Naive thymus-derived CD4-positive, alpha-beta T cell (primary cell): ENCODE results near the gene SLC38A3. TPM values are rescaled to one million over a fixed set of nuclear protein-coding genes. Genes with fewer than 3 reads are reported as not detected.

Source experiments
- ATAC-seq: fragments of 150-1000 bp; cut with Tn5 transposase; 2 replicates; pipeline ENCODE4 v1.10.0; 2021; ENCODE audit warnings: mild to moderate bottlenecking, moderate library complexity
- CTCF ChIA-PET: fragments of 350-600 bp; sonication (Branson Sonifier 250); formaldehyde crosslinking; loops from one replicate; lab custom pipeline; 2021; ENCODE audit warnings: antibody characterized with exemption; lab: Charles Lee
- POLR2A ChIA-PET: fragments of 350-600 bp; sonication (Branson Sonifier 250); formaldehyde crosslinking; loops from one replicate; lab custom pipeline; 2021; ENCODE audit warnings: antibody characterized with exemption, inconsistent platforms; lab: Charles Lee
- DNase-seq, 9 donors: peaks; one replicate each; pipeline versions ENCODE4 v3.0.0 to v3.0.0-alpha.2; 2020 to 2022; ENCODE audit warnings: mixed read lengths in 1 of 9
- H3K27ac ChIP-seq: one replicate; pipeline ENCODE4 v1.7.0; 2013; ENCODE audit warnings: mild to moderate bottlenecking, low read depth, low read length, moderate library complexity
- H3K27me3 ChIP-seq, 2 donors: one replicate each; pipeline ENCODE4 v1.7.0; 2013; ENCODE audit warnings: low read length in 2 of 2, mild to moderate bottlenecking in 2 of 2, moderate library complexity in 2 of 2; ENCODE audit not compliant: control insufficient read depth in 2 of 2, insufficient read depth in 2 of 2
- H3K36me3 ChIP-seq, 3 experiments: 1 replicate in 2 of 3; 2 replicates in 1 of 3; pipeline ENCODE4 v1.7.0; 2013; ENCODE audit warnings: low read length in 3 of 3, mild to moderate bottlenecking in 3 of 3, moderate library complexity in 1 of 3; ENCODE audit not compliant: insufficient read depth in 3 of 3, control insufficient read depth in 2 of 3
- H3K4me1 ChIP-seq, 2 donors: one replicate each; pipeline ENCODE4 v1.7.0; 2013; ENCODE audit warnings: low read length in 2 of 2, mild to moderate bottlenecking in 2 of 2, moderate library complexity in 1 of 2; ENCODE audit not compliant: control insufficient read depth in 2 of 2, insufficient read depth in 2 of 2
- H3K4me3 ChIP-seq: 2 replicates; pipeline ENCODE4 v1.7.0; 2013; ENCODE audit warnings: mild to moderate bottlenecking, low read length
- H3K9me3 ChIP-seq, 3 experiments: 1 replicate in 2 of 3; 2 replicates in 1 of 3; pipeline ENCODE4 v1.7.0; 2013; ENCODE audit warnings: low read length in 3 of 3; ENCODE audit not compliant: control insufficient read depth in 2 of 3
- H3K27ac Mint-ChIP-seq, 9 donors: one replicate each; pipeline ENCODE4 v1.8.0; 2020 to 2022; ENCODE audit warnings: mixed read lengths in 9 of 9, mild to moderate bottlenecking in 8 of 9, moderate library complexity in 5 of 9, inconsistent platforms in 2 of 9
- H3K27me3 Mint-ChIP-seq, 5 donors: one replicate each; pipeline ENCODE4 v1.8.0; 2021 to 2022; ENCODE audit warnings: mixed read lengths in 5 of 5, mild to moderate bottlenecking in 1 of 5
- H3K36me3 Mint-ChIP-seq, 5 donors: one replicate each; pipeline ENCODE4 v1.8.0; 2020 to 2022; ENCODE audit warnings: mixed read lengths in 5 of 5, mild to moderate bottlenecking in 3 of 5, inconsistent platforms in 1 of 5
- H3K4me1 Mint-ChIP-seq, 7 donors: one replicate each; pipeline ENCODE4 v1.8.0; 2020 to 2022; ENCODE audit warnings: mixed read lengths in 7 of 7, mild to moderate bottlenecking in 3 of 7, inconsistent platforms in 1 of 7
- H3K4me3 Mint-ChIP-seq, 10 donors: one replicate each; pipeline ENCODE4 v1.8.0; 2020 to 2022; ENCODE audit warnings: mild to moderate bottlenecking in 10 of 10, mixed read lengths in 10 of 10, moderate library complexity in 6 of 10, inconsistent platforms in 2 of 10
- H3K9me3 Mint-ChIP-seq, 11 donors: one replicate each; pipeline ENCODE4 v1.8.0; 2020 to 2022; ENCODE audit warnings: mixed read lengths in 11 of 11, mild to moderate bottlenecking in 4 of 11, inconsistent platforms in 1 of 11, moderate library complexity in 1 of 11
- intact Hi-C, 2 donors: fragments of 100-400 bp; cut with micrococcal nuclease; formaldehyde crosslinking; loops; one replicate each; pipeline ENCODE4 v1.15.1; 2023
- polyA plus RNA-seq, 2 donors: library from polyadenylated mRNA; unstranded; fragments of 300-500 nt; fragmentation: Illumina TruSeq; gene quantifications; one replicate each; pipeline ENCODE4 v1.2.3, GENCODE V29; 2021
- total RNA-seq, 6 experiments: library from RNA in 5 of 6; stranded (reverse) in 5 of 6; gene quantifications; 1 replicate in 5 of 6; 2 replicates in 1 of 6; pipeline ENCODE4 v1.2.3 and lab custom pipeline; 2021 to 2026

Gene SLC38A3
- total and polyA plus RNA-seq, 7 experiments from 2014 or later: 1.8 TPM; not detected in 6

GRCh38 chr3:50193746-50194127, 11.3 kb upstream of the SLC38A3 start:
- intact Hi-C loops: loop anchor here in 1 of 2 donors (1.0 to 10.0 kb wide), 5 partner anchors 33 to 371 kb away; partner anchors contain the start of genes C3orf18 and HEMK1
- Histone ChIP-seq H3K9me3 (no peaks in the 10 kb centered on the region), H3K4me1 (peaks cover 5 to 13% of the 10 kb centered on the region in 2 donors), H3K36me3 (no peaks in the 10 kb centered on the region), H3K27me3 (no peaks in the 10 kb centered on the region), H3K27ac (no peak overlapping the region), H3K4me3 (peak overlapping the region; percentile 34)
- Mint-ChIP-seq H3K36me3 (no peaks in the 10 kb centered on the region), H3K9me3 (no peaks in the 10 kb centered on the region), H3K27ac (peak overlapping the region in 1 of 9 donors; percentile 38), H3K4me3 (peak overlapping the region in 7 of 10 donors; percentile 27 to 80 (median 57)), H3K27me3 (peaks cover 0 to 21% (median 5%) of the 10 kb centered on the region in 5 donors), H3K4me1 (peaks cover 4 to 16% (median 9%) of the 10 kb centered on the region in 7 donors)
- ATAC-seq (no peak), DNase-seq (peak in 1 of 9 donors; percentile 6)
- ChIA-PET POLR2A (interaction anchor here (1.3 to 2.2 kb wide), 3 partner anchors 53 to 144 kb away, joined by 3 to 11 read pairs (median 3); no protein-coding TSS in a partner anchor), CTCF (interaction anchor here (1.2 to 7.8 kb wide), 14 partner anchors 10 to 171 kb away, joined by 3 to 108 read pairs (median 6); partner anchors contain the start of gene IFRD2)

- Histone ChIP-seq H3K27me3 (no peaks in the 10 kb centered on the region), H3K4me3 (peak overlapping the region; percentile 34), H3K36me3 (no peaks in the 10 kb centered on the region), H3K9me3 (no peaks in the 10 kb centered on the region), H3K4me1 (peaks cover 5 to 13% of the 10 kb centered on the region in 2 donors), H3K27ac (no peak overlapping the region)
- ChIA-PET POLR2A (interaction anchor here (0.9 to 2.2 kb wide), 5 partner anchors 31 to 143 kb away, joined by 3 to 11 read pairs (median 3); partner anchors contain the start of gene GNAI2), CTCF (interaction anchor here (0.6 to 7.8 kb wide), 20 partner anchors 10 to 171 kb away, joined by 3 to 108 read pairs (median 6); partner anchors contain the start of gene IFRD2)
- H3K27ac Mint-ChIP-seq: peak overlapping the region in 8 of 9 donors; percentile 13 to 92 (median 79)
- H3K36me3 Mint-ChIP-seq: no peaks in the 10 kb centered on the region
- peaks cover 4 to 16% (median 9%) of the 10 kb centered on the region in 7 donors for H3K4me1 Mint-ChIP-seq
- ATAC-seq (peak; percentile 91), DNase-seq (peak; percentile 80 to 96 (median 89))
- H3K4me3 Mint-ChIP-seq: peak overlapping the region; percentile 36 to 80 (median 66)
- intact Hi-C loops: loop anchor here in 1 of 2 donors (1.0 to 10.0 kb wide), 5 partner anchors 32 to 370 kb away; partner anchors contain the start of genes C3orf18 and HEMK1
- no peaks in the 10 kb centered on the region for H3K9me3 Mint-ChIP-seq
- H3K27me3 Mint-ChIP-seq: peaks cover 0 to 25% (median 8%) of the 10 kb centered on the region in 5 donors
Measured at GRCh38 chr3:50194128-50194902, 10.8 kb upstream of the SLC38A3 start.

GRCh38 chr3:50194903-50195500, 10.1 kb upstream of the SLC38A3 start:
- Mint-ChIP-seq H3K4me3 (peak overlapping the region; percentile 36 to 80 (median 66)), H3K36me3 (no peaks in the 10 kb centered on the region), H3K4me1 (peaks cover 4 to 16% (median 9%) of the 10 kb centered on the region in 7 donors), H3K27ac (peak overlapping the region in 8 of 9 donors; percentile 21 to 92 (median 79)), H3K9me3 (no peaks in the 10 kb centered on the region), H3K27me3 (peaks cover 0 to 25% (median 9%) of the 10 kb centered on the region in 5 donors)
- POLR2A ChIA-PET: interaction anchor here (0.9 to 2.2 kb wide), 5 partner anchors 30 to 142 kb away, joined by 3 to 11 read pairs (median 3); partner anchors contain the start of gene GNAI2
- Histone ChIP-seq H3K4me3 (peak overlapping the region; percentile 34), H3K9me3 (no peaks in the 10 kb centered on the region), H3K27me3 (no peaks in the 10 kb centered on the region), H3K4me1 (peaks cover 5 to 13% of the 10 kb centered on the region in 2 donors), H3K36me3 (no peaks in the 10 kb centered on the region), H3K27ac (no peak overlapping the region)
- ATAC-seq (peak; percentile 80), DNase-seq (peak in 2 of 9 donors; percentile 30 to 41)
- CTCF ChIA-PET: interaction anchor here (0.6 to 7.8 kb wide), 19 partner anchors 9 to 170 kb away, joined by 3 to 108 read pairs (median 6); partner anchors contain the start of gene IFRD2
- intact Hi-C loops: loop anchor here in 1 of 2 donors (1.0 to 10.0 kb wide), 5 partner anchors 31 to 370 kb away; partner anchors contain the start of genes C3orf18 and HEMK1

- no peak overlapping the region for H3K4me3 Mint-ChIP-seq
- Histone ChIP-seq H3K36me3 (no peaks in the 10 kb centered on the region), H3K27me3 (no peaks in the 10 kb centered on the region), H3K4me1 (peaks cover 5 to 13% of the 10 kb centered on the region in 2 donors), H3K4me3 (no peak overlapping the region), H3K9me3 (no peaks in the 10 kb centered on the region), H3K27ac (no peak overlapping the region)
- ATAC-seq: no peak
- H3K27ac Mint-ChIP-seq: peak overlapping the region in 1 of 9 donors; percentile 20
- H3K36me3 Mint-ChIP-seq: no peaks in the 10 kb centered on the region
- DNase-seq: no peak
- ChIA-PET CTCF (interaction anchor here (1.2 to 7.8 kb wide), 9 partner anchors 16 to 129 kb away, joined by 3 to 108 read pairs (median 6); partner anchors contain the start of gene IFRD2), POLR2A (interaction anchor here (1.4 to 2.2 kb wide), 2 partner anchors 29 to 51 kb away, joined by 4 to 11 read pairs; no protein-coding TSS in a partner anchor)
- no peaks in the 10 kb centered on the region for H3K9me3 Mint-ChIP-seq
- intact Hi-C loops: loop anchor here in 1 of 2 donors (10.0 kb wide), 1 partner anchor 369 kb away; the partner anchor contains the start of genes C3orf18 and HEMK1
- H3K4me1 Mint-ChIP-seq: peaks cover 4 to 16% (median 9%) of the 10 kb centered on the region in 7 donors
- peaks cover 4 to 25% (median 11%) of the 10 kb centered on the region in 5 donors for H3K27me3 Mint-ChIP-seq
Measured at GRCh38 chr3:50195501-50196252, 9.4 kb upstream of the SLC38A3 start.

- H3K27ac ChIP-seq: no peak overlapping the region
- H3K4me1 ChIP-seq: peaks cover 5 to 13% of the 10 kb centered on the region in 2 donors
- no peak for ATAC-seq
- ChIA-PET CTCF (interaction anchor here (0.6 to 7.8 kb wide), 6 partner anchors 24 to 128 kb away, joined by 3 to 108 read pairs (median 19); no protein-coding TSS in a partner anchor), POLR2A (no interaction called here)
- H3K36me3 ChIP-seq: no peaks in the 10 kb centered on the region
- peaks cover 0 to 3% of the 10 kb centered on the region in 2 donors for H3K27me3 ChIP-seq
- peak overlapping the region in 1 of 10 donors; percentile 1 for H3K4me3 Mint-ChIP-seq
- no peak for DNase-seq
- H3K27me3 Mint-ChIP-seq: peaks cover 10 to 29% (median 16%) of the 10 kb centered on the region in 5 donors
- no peaks in the 10 kb centered on the region for H3K9me3 ChIP-seq
- H3K36me3 Mint-ChIP-seq: no peaks in the 10 kb centered on the region
- H3K4me1 Mint-ChIP-seq: peaks cover 4 to 16% (median 9%) of the 10 kb centered on the region in 7 donors
- intact Hi-C loops: loop anchor here in 1 of 2 donors (10.0 kb wide), 1 partner anchor 368 kb away; the partner anchor contains the start of genes C3orf18 and HEMK1
- no peaks in the 10 kb centered on the region for H3K9me3 Mint-ChIP-seq
- H3K4me3 ChIP-seq: no peak overlapping the region
- peak overlapping the region in 5 of 9 donors; percentile 1 to 88 (median 23) for H3K27ac Mint-ChIP-seq
Measured at GRCh38 chr3:50196253-50196801, 8.7 kb upstream of the SLC38A3 start.
